Measurements from ENCODE around the gene CACNA2D4. TPM values are rescaled to one million over a fixed set of nuclear protein-coding genes. Genes with fewer than 3 reads are reported as not detected.

CACNA2D4 gene
- total and polyA plus RNA-seq, 2 donors (not counting 3 experiments of a cell fraction or from before 2014, with no cell fraction given): 0.58 to 0.73 TPM

- intact Hi-C loops (cut with micrococcal nuclease): no loop called here
- no peaks in the 10 kb centered on the region for H3K79me2 ChIP-seq (ENCODE audit: control insufficient read depth, insufficient read depth, low read length)
- H3K9me1 ChIP-seq (replicated peaks; ENCODE audit: control insufficient read depth, extremely low read depth, insufficient read depth, low read length): no peaks in the 10 kb centered on the region
- no peak overlapping the region for H3K27ac ChIP-seq (ENCODE audit: insufficient read depth, low read depth, low read length)
- no peaks in the 10 kb centered on the region for H4K20me1 ChIP-seq (replicated peaks; ENCODE audit: control insufficient read depth, extremely low read depth, insufficient read depth, low read length)
- no peaks in the 10 kb centered on the region for H3K9me3 ChIP-seq (replicated peaks; ENCODE audit: control insufficient read depth, insufficient read depth, low read length)
- DNase-seq (ENCODE audit: low read depth, low spot score) (no peak), FAIRE-seq (no peak)
- H2AFZ ChIP-seq (ENCODE audit: low read depth, low read length): no peak overlapping the region
- dilution Hi-C loops (cut with MboI; ENCODE audit: extremely low pct_ligation_motif_present, low sequenced_read_pairs): no loop called here
- ChIA-PET CTCF (interaction anchor here (1.6 kb wide), 1 partner anchor 97 kb away, joined by 6 read pairs; no protein-coding TSS in a partner anchor), POLR2A (no interaction called here)
- H3K36me3 ChIP-seq (ENCODE audit: control insufficient read depth in 2 of 2, extremely low read depth in 1 of 2, insufficient read depth in 2 of 2, low read length in 2 of 2): no peaks in the 10 kb centered on the region
- no peak for TF ChIP-seq FOS (IDR thresholded peaks at IDR 0.05; ENCODE audit: borderline replicate concordance, insufficient read depth, low read length)
- TF ChIP-seq JUN (IDR thresholded peaks at IDR 0.05; ENCODE audit: borderline replicate concordance, insufficient read depth, insufficient read length, low read depth): no peak
- TF ChIP-seq MYC (IDR thresholded peaks at IDR 0.05; ENCODE audit: low read depth, low read length): no peak
- no peak for TF ChIP-seq POLR2AphosphoS5 (IDR thresholded peaks at IDR 0.05; ENCODE audit: insufficient read depth, low read depth, low read length)
- no peak for TF ChIP-seq CTCF (IDR thresholded peaks at IDR 0.05; ENCODE audit: extremely low read depth in 1 of 2, insufficient read depth in 1 of 2, low read depth in 1 of 2, low read length in 2 of 2)
- no peak for TF ChIP-seq EZH2 (IDR thresholded peaks at IDR 0.05; ENCODE audit: borderline replicate concordance, low read depth, low read length, severe bottlenecking)
- TF ChIP-seq MAX (IDR thresholded peaks at IDR 0.05; ENCODE audit: insufficient read depth, insufficient read length): no peak
- TF ChIP-seq POLR2A (IDR thresholded peaks at IDR 0.05; ENCODE audit: low read depth, low read length): no peak
- H3K9ac ChIP-seq (replicated peaks; ENCODE audit: extremely low read depth, insufficient read depth, low read length): no peak overlapping the region
- BruUV-seq (replicated peaks): no TSS peak
- H3K4me1 ChIP-seq (ENCODE audit: control insufficient read depth, extremely low read depth, insufficient read depth, low read length): no peaks in the 10 kb centered on the region
- no peak overlapping the region for H3K4me2 ChIP-seq (ENCODE audit: insufficient read depth, low read length)
- H3K27me3 ChIP-seq (ENCODE audit: control insufficient read depth in 2 of 2, insufficient read depth in 2 of 2, low read length in 2 of 2): peaks cover 0 to under 1% of the 10 kb centered on the region in 2 experiments
- H3K4me3 ChIP-seq (replicated peaks in 1 of 3; ENCODE audit: insufficient read depth in 1 of 3, low read depth in 1 of 3, low read length in 3 of 3): no peak overlapping the region
These were observed 75.4 kb downstream of the CACNA2D4 start for GRCh38 chr12:1842905-1843640.

Data from endothelial cell of umbilical vein (primary cell).